NCI-H446 (cell line): ENCODE data around the gene RBM47.
"Not testable (repeated sequence)": the region's sequence is repeated elsewhere in the genome, so short reads cannot be mapped to it uniquely, and the experiment has no call there.

Source experiments
- DNase-seq, 2 experiments: peaks; one replicate each; lab custom pipeline; 2025; lab: John Stamatoyannopoulos, UW

The RBM47 gene

GRCh38 chr4:40629401-40630334 is at the start of gene RBM47:
Gene RBM47, minus strand, starts transcription at chr4:40629864. Its CDS starts 190,971 bp downstream, at chr4:40438893.
- DNase-seq = no peak

DNA sequence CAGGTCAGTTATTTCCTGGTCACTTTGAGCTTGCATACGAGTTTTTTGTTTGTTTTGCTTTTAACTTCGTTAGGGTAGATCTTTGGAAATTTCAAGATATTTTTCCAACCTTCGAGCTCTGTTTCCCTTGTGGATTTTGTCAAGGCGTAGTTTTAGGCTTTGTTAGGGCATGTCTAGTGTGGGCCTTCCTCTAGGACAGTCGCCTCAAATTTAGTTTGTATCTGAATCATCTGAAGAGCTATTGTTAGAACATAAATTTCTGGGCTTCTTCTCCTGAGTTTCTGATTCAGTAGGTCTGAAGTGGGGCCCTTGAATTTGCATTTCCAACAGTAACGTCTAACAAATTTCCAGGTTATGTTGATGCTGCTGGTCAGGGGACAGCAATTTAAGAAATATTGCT is 48.8 kb upstream of the RBM47 start:
- no peak for DNase-seq

DNA sequence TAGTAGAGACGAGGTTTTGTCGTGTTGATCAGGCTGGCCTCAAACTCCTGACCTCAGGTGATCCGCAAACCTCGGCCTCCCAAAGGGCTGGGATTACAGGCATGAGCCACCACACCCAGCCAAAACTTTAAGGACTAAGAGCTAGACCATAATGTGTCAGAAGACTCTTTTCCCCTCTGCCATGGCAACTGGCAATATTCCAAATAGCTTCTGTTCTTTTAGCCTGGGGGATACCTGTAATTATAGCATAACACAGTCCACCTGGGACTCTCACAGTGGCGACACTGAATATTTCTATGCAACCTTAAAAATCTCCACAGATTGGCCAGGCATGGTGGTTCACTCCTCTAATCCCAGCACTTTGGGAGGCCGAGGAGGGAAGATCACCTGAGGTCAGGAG is 45.5 kb upstream of the RBM47 start:
- no peak for DNase-seq

GRCh38 chr4:40672528-40673522 is 43.2 kb upstream of the RBM47 start:
- DNase-seq = no peak

- no peak for DNase-seq
Observed at GRCh38 chr4:40669504-40669903, 39.8 kb upstream of the RBM47 start.

- no peak for DNase-seq
Observed at GRCh38 chr4:40665842-40666241, 36.2 kb upstream of the RBM47 start.

DNA sequence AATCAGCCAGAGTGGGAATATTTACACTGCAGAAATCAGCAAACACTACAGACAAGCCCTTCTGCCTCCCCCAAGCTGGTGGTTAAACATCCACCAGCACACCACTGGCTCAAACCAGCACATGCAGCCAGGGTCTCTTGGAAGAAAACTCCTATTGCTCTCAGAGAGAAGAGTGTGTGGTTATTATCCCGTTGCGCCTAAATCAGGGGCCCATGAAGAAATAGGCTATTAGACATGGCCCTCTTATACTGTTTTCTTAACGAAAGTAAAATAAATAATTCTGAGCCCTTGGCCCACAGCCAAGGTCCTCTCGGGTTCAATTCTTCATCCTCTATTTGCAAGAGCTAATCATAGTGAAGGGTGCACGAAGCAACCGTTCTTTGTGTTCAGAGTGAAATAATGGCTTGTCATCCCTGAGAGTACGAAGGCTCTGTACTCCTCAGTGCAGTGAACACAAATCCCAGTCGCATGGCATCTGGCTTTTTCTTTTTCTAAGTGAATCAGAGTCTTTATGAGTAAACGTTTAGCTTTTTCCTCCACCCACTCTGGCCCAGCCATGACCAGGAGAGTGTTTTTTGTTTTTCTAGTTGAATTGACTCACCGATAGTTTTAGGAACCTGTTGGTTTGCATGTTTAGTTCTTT is 33.4 kb upstream of the RBM47 start:
- no peak for DNase-seq

DNA sequence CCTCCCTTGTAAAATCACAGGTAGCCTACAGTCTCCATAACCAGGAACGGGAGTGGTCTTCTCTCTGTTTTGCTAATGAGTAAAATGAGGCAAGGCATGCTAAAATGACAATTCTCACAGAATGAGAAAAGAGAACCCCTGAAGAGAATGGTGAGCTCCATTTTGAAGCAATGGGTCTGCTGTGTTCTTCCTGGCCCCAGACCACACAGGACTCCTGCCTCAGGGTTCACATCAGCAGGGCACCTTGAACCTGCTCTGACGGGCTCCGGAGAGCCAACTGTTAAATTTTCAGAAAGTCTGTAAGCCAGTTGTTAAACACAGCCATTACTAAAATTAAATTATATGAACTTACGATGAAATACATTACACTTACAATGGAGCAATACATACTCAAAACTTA is 32.1 kb upstream of the RBM47 start:
- DNase-seq = no peak

DNA sequence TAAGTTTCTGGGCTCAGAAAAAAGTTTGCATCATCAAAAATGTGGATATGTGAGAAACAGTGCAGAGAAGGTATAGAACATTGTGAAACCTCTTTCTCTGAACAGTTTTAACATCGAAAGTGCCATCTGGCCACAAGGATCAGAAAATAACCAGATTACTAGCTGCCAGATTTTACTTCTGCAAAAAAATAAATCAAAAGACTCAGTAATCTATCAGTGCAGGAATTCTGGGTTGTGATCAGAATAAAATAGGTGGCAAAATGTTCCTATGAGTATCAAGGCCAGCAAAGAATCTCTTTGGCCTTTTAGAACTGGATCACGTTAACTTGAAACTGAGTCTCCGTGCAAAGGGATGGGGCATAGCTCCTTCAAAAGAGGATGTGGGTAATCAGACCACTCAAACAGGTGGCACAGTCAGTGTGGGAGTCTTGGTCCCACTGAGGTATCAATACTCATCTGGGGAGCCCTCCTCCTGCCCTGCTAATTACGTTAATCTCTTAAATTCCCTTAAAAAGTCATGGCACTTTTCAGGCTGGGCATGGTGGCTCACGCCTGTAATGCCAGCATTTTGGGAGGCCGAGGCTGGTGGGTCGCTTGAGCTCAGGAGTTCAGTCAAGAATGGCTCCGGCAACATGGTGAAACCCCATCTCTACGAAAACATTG is 26.7 kb upstream of the RBM47 start:
- DNase-seq = no peak

DNA sequence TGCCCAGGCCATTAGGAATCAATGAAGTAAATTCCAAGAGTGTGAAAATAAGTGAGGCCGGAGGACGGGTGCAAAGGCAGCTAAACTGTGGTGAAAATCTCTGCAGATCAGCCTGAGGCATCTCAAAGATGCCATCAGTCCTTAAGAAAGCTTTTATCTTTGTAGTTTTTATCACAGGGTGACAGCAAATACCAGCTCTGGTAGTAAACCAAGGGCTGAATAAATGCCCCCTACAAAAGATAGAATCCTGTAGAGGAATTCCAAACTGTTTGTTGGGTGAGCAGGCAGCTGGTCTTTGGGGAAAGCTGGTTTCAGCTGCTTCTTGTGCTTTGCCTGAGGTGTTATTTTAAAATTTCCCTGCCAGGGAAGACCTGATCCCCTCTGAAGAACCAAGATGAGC is 21.6 kb upstream of the RBM47 start:
- no peak for DNase-seq

DNA sequence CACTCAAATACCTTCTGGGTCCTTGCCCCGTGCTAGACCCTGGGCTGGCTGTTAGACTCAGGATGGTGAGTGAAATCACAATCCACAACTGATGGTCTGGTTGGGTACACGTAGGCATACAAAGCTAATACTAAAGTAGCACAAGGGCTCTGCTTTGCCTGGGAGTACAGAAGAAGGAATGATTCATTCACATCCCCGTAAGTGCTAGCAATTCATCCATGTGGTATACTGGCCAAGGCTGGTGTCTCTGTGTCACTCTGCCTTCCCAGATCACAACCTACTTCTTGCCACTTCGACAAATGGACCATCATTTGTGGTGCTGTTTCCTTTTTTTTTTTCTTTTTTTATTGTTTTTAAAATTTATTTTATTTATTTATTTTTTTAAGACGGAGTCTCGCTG is 19.7 kb upstream of the RBM47 start:
- DNase-seq = no peak

- no peak for DNase-seq
Observed at GRCh38 chr4:40648742-40649281, 19.1 kb upstream of the RBM47 start.

DNA sequence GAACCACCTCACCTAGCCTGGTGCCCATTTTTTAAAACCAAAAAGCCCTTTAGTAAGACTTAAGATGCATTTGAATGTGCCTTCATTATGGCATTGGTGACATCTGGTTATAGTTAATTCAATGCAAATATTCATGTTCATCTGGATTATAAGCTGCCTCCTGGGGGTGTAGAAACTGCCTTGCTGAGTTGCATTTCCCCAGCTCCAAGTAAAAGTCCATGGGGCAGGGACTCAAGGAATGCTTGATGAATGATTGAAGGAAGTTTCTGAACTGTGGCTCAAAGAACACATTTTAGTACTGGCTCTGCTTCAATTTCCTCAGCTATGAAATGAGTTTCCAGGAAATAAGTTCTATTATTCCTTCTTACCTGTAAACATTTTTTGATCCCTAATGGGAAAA is 18.5 kb upstream of the RBM47 start:
- DNase-seq = no peak

DNA sequence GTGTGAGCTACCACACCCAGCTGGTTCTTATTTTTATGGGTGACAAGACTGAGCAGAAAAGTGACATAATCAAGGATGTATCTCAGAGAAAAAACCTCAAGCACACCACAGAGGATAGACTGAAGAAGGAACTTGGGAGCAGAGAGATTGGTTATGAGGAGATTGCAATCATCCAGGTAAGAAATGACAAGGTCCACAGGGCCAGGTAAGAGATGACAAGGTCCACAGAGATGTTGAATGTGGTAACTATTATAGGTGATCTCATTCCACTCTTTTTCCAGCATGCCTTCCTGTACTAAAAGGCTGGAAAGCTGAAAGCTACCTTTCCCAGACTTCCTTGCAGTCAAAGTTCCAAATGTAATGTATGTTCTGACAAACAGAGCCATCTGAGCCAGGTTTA is 15.9 kb upstream of the RBM47 start:
- no peak for DNase-seq

DNA sequence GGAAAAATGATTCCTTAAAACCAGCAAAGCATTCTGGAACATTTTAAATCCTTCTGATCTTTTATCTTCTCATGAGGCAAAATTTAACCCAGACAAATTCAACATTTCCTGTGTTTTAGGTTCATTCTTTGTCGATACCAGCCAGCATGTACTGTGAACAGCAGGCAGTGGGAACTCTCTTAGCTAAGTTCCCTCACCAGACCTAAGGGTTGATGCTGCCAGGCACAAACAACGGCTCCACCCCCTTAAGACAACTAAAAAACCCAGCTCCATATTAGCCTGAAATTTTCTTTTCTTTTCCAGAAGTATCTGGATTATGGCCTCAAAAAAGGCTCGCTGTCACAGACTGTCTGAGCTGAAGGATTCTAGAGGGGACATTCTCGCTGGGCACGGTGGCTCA is 2.4 kb upstream of the RBM47 start:
- no peak for DNase-seq

- no peak for DNase-seq
Observed at GRCh38 chr4:40630335-40631021, 814 bp upstream of the RBM47 start.

GRCh38 chr4:40628888-40629287 is 776 bp downstream of the RBM47 start:
- DNase-seq = no peak

DNA sequence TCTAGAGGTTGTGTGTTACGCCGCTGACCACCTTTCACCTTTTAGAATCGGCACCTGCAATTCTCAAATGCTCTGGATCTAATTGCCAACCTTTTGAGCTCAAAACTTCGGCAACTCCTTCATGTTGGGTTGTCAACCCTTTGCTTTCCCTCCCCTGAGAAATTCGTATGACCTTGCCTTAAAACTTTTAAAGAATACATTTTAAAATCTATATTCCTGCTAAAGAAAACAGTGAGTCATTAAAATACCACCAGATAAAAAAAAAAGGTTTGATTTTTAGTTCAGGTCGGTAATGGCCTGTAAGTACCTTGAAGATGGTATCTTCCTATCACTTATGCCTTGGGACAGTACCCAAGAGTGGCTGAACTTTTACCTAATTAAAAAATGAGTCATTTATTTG is 1.3 kb downstream of the RBM47 start:
- DNase-seq = not testable (repeated sequence)

DNA sequence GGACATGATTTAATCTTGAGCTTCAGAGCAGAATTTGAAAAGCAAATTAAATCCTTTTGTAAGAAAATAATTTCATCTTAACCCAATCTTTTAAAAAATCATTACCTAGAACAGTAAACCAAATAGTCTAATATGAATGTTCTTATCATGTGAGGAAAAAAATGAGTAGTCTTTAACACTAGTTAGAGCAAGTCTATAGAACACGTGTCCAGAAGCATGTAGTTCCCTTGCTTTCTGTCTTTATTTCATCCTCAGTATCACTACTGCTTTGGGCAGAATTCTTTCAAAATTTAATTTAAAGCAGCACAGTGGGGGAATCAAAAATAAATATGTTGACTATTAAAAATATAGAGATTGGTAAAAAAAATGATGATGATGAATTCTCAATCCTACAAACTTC is 2.1 kb downstream of the RBM47 start:
- no peak for DNase-seq

GRCh38 chr4:40626183-40626990 is 3.3 kb downstream of the RBM47 start:
- no peak for DNase-seq
